ENCODE data around the gene DAND5.
"Not testable (repeated sequence)": the region's sequence is repeated elsewhere in the genome, so short reads cannot be mapped to it uniquely, and the experiment has no call there.

The DAND5 gene

DNA sequence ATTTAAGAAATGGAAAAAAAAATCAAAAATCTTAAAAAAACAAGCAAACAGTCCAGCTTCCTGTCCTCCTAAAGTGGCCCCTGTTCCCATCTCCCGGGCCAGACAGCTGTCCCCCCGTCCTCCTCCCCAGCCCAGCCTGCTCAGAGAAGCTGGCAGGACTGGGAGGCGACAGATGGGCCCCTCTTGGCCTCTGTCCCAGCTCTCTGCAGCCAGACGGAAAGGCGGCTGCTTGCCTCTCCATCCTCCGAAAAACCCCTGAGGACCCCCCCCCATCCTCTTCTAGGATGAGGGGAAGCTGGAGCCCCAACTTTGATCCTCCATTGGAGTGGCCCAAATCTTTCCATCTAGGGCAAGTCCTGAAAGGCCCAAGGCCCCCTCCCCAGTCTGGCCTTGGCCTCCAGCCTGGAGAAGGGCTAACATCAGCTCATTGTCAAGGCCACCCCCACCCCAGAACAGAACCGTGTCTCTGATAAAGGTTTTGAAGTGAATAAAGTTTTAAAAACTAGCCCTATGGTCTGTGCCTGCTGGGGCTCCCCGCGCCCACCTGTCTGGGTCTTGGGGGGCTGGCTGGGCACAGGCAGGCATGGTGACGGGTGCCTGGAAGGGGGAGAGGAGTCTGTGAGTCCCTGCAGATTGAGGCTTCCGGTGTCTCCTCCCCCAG, 16.1 kb upstream of the DAND5 start:
- DNase-seq (ENCODE audit: low read depth, low spot score), result no peak
- Histone ChIP-seq H3K36me3 (ENCODE audit: insufficient read depth, insufficient read length, low read length) (peaks cover 74% of the 10 kb centered on the region), H3K4me1 (ENCODE audit: insufficient read depth, insufficient read length) (peaks cover 8% of the 10 kb centered on the region), H3K9ac (ENCODE audit: insufficient read length, low read depth) (peak overlapping the region; percentile 10), H3K27me3 (ENCODE audit: insufficient read depth, insufficient read length) (no peaks in the 10 kb centered on the region), H3K9me3 (ENCODE audit: insufficient read depth, low read length) (no peaks in the 10 kb centered on the region), H3K4me3 (ENCODE audit: insufficient read length, low read depth) (no peak overlapping the region)
- no peak for TF ChIP-seq ZNF274 (IDR thresholded peaks at IDR 0.05; ENCODE audit: low read depth, low read length)
- TF ChIP-seq YY1 (IDR thresholded peaks at IDR 0.05; ENCODE audit: insufficient read depth, insufficient read length), result no peak
- TF ChIP-seq SUZ12 (IDR thresholded peaks at IDR 0.05; ENCODE audit: extremely low read depth, insufficient read depth, insufficient read length), result no peak

DNA sequence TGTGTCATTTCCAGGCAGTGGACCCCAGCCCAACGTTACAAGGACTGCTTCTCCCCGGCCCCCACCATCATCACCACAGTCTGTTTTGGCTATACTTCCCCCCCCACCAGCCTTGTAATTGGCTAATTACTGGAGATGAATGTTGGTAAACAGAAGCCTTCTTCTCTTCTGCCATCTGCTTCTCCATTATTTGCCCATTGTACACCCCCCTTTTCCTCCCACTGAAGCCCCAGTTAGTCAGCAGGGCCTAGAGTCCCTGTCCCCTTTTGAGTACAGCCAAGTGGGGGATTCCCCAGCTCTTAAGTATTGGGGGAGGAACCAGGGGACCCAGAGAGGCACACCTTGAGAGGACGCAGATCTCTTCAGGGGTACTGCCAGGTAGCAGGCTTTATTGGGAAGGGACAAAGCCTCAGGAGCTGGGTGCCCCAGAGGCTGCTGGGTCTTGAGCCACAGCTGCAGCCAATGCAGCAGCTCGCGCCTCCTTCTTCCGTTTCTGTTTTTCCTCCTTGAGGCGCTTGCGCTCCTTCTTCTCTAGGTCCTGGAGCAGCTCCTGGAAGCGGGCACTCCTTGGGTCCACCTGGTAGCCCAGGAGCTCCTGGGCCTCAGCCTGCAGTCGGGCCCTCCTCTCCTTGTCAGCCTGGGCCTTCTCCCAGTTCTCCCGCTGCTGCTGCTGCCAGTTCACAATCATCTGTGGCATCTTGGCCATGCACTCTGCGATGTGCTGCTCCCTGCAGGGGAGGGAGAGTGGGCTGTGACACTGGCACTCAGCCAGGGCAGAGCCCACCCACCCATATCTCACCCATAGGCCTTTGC, 15.4 kb upstream of the DAND5 start:
- peak overlapping the region; percentile 10 for H3K9ac ChIP-seq (ENCODE audit: insufficient read length, low read depth)
- no peaks in the 10 kb centered on the region for H3K27me3 ChIP-seq (ENCODE audit: insufficient read depth, insufficient read length)
- H3K9me3 ChIP-seq (ENCODE audit: insufficient read depth, low read length), result no peaks in the 10 kb centered on the region
- TF ChIP-seq SUZ12 (IDR thresholded peaks at IDR 0.05; ENCODE audit: extremely low read depth, insufficient read depth, insufficient read length), result no peak
- no peak for TF ChIP-seq YY1 (IDR thresholded peaks at IDR 0.05; ENCODE audit: insufficient read depth, insufficient read length)
- no peak for TF ChIP-seq ZNF274 (IDR thresholded peaks at IDR 0.05; ENCODE audit: low read depth, low read length)
- H3K4me3 ChIP-seq (ENCODE audit: insufficient read length, low read depth), result no peak overlapping the region
- peaks cover 66% of the 10 kb centered on the region for H3K36me3 ChIP-seq (ENCODE audit: insufficient read depth, insufficient read length, low read length)
- H3K4me1 ChIP-seq (ENCODE audit: insufficient read depth, insufficient read length), result peaks cover 6% of the 10 kb centered on the region
- DNase-seq (ENCODE audit: low read depth, low spot score), result no peak

DNA sequence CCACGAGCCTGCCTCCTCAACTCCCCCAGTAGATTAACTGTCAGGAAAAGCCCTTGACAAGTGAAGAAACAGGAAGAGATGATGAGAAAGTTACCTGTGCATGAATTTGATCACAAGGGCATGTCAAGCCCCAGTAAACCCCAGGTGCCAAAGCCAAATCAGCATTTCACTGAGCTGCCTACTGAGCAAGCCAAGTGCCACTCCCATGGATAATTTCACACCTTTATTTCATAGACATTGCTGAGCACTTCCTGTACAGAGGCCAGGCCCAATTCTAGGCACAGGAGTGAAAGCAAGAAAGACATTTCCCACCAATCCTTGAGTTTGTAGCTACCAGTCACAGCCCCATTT, 14.8 kb upstream of the DAND5 start:
- no peak overlapping the region for H3K9ac ChIP-seq (ENCODE audit: insufficient read length, low read depth)
- H3K9me3 ChIP-seq (ENCODE audit: insufficient read depth, low read length), result no peaks in the 10 kb centered on the region
- TF ChIP-seq ZNF274 (IDR thresholded peaks at IDR 0.05; ENCODE audit: low read depth, low read length), result no peak
- no peak for TF ChIP-seq SUZ12 (IDR thresholded peaks at IDR 0.05; ENCODE audit: extremely low read depth, insufficient read depth, insufficient read length)
- TF ChIP-seq YY1 (IDR thresholded peaks at IDR 0.05; ENCODE audit: insufficient read depth, insufficient read length), result no peak
- peaks cover 6% of the 10 kb centered on the region for H3K4me1 ChIP-seq (ENCODE audit: insufficient read depth, insufficient read length)
- no peaks in the 10 kb centered on the region for H3K27me3 ChIP-seq (ENCODE audit: insufficient read depth, insufficient read length)
- H3K36me3 ChIP-seq (ENCODE audit: insufficient read depth, insufficient read length, low read length), result peaks cover 60% of the 10 kb centered on the region
- no peak for DNase-seq (ENCODE audit: low read depth, low spot score)
- H3K4me3 ChIP-seq (ENCODE audit: insufficient read length, low read depth), result no peak overlapping the region

DNA sequence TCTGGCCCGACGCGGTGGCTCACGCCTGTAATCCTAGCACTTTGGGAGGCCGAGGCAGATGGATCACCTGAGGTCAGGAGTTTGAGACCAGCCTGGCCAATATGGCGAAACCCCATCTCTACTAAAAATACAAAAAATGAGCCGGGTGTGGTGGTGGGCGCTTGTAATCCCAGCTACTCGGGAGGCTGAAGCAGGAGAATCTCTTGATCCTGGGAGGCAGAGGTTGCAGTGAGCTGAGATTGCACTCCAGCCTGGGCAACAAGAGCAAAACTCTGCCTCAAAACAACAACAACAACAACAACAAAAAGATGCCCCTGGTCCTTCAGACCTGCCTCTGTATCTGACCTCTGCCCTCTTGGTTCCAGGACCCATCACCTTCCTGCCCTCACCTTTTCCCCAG, 13.8 kb upstream of the DAND5 start:
- DNase-seq (ENCODE audit: low read depth, low spot score); H3K9ac ChIP-seq (ENCODE audit: insufficient read length, low read depth): not testable (repeated sequence)
- peaks cover 51% of the 10 kb centered on the region for H3K36me3 ChIP-seq (ENCODE audit: insufficient read depth, insufficient read length, low read length)

DNA sequence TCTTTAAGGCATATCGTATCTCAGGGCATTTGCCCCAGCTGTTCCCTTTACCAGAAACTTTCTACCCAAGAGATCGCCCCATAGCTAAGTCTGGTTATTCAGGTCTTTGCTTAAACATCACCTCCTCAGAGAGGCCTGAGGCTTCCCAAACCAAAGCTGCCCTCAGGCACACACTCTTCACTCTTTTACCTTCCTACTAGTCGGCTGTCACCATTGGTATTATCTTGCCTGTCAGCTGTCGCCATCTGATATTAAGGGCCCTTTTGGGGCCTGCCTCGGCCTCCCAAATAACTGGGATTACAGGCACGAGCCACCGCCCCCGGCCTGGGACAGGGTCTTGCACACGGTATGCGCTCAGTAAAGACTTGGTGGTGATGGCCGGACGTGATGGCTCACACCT, 13.4 kb upstream of the DAND5 start:
- Histone ChIP-seq H3K4me3 (ENCODE audit: insufficient read length, low read depth) (peak overlapping the region; percentile 100), H3K27me3 (ENCODE audit: insufficient read depth, insufficient read length) (no peaks in the 10 kb centered on the region), H3K9ac (ENCODE audit: insufficient read length, low read depth) (peak overlapping the region; percentile 99), H3K4me1 (ENCODE audit: insufficient read depth, insufficient read length) (peaks cover 6% of the 10 kb centered on the region), H3K36me3 (ENCODE audit: insufficient read depth, insufficient read length, low read length) (peaks cover 47% of the 10 kb centered on the region), H3K9me3 (ENCODE audit: insufficient read depth, low read length) (no peaks in the 10 kb centered on the region)
- DNase-seq (ENCODE audit: low read depth, low spot score), result no peak
- TF ChIP-seq YY1 (IDR thresholded peaks at IDR 0.05; ENCODE audit: insufficient read depth, insufficient read length), result no peak
- no peak for TF ChIP-seq ZNF274 (IDR thresholded peaks at IDR 0.05; ENCODE audit: low read depth, low read length)
- TF ChIP-seq SUZ12 (IDR thresholded peaks at IDR 0.05; ENCODE audit: extremely low read depth, insufficient read depth, insufficient read length), result no peak

More for the DNA sequence above, 13.8 kb upstream of the DAND5 start:
- not testable (repeated sequence) for H3K9me3 ChIP-seq (ENCODE audit: insufficient read depth, low read length); H3K4me1 ChIP-seq (ENCODE audit: insufficient read depth, insufficient read length); H3K27me3 ChIP-seq (ENCODE audit: insufficient read depth, insufficient read length)
- peak overlapping the region; percentile 100 for H3K4me3 ChIP-seq (ENCODE audit: insufficient read length, low read depth)

DNA sequence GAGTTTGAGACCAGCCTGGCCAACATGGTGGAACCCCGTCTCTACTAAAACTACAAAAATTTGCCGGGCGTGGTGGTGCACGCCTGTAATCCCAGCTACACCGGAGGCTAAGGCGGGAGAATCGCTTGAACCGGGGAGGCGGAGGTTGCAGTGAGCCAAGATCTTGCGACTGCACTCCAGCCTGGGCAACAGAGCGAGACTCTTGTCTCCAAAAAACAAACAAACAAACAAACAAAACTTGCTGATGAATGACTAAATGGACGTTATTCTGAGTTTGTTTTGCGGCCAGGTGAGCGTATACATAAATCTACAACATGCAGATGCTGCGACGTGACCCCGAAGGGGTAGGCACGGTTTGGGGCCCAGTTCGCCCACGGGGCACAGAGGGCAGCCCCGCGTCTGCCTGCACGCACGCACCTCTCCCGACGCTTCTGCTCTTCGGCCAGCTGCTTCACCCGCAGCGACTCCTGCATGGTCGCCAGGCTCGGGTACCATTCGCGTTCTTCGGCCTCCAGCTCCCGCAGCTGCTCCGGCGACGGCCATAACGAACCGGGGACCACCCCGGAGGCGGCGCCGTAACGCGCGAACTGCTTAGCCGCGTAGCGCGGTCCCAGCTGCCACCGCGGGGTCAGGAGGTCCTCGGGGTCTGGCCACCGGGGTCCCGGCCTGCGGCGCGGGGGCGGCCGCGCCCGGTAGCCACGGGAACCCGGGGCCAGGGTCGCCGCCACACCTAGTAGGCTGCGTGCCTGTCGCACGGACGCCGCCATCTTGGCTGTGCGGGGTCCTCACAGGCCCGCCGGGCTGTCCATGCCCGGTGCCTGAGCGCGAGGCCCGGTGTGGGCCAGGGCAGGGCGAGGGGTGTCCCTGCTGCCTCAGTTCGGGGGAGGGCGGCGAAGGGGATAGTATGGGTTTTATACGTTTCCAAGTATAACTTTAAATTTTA, 12.7 kb upstream of the DAND5 start, which contains the start of gene GADD45GIP1:
GADD45GIP1 (minus strand) TSS at position 778 of the 943 bp plus-strand sequence; CDS start at position 767, 11 bp downstream.
- Histone ChIP-seq H3K4me3 (ENCODE audit: insufficient read length, low read depth) (peak within 1 kb of the TSS; percentile 100), H3K9me3 (ENCODE audit: insufficient read depth, low read length) (no peaks in the 10 kb centered on the region), H3K27me3 (ENCODE audit: insufficient read depth, insufficient read length) (no peaks in the 10 kb centered on the region), H3K36me3 (ENCODE audit: insufficient read depth, insufficient read length, low read length) (peaks cover 42% of the 10 kb centered on the region), H3K4me1 (ENCODE audit: insufficient read depth, insufficient read length) (peaks cover 4% of the 10 kb centered on the region), H3K9ac (ENCODE audit: insufficient read length, low read depth) (peak within 1 kb of the TSS; percentile 99)
- peak; percentile 71 for DNase-seq (ENCODE audit: low read depth, low spot score)
- TF ChIP-seq YY1 (IDR thresholded peaks at IDR 0.05; ENCODE audit: insufficient read depth, insufficient read length), result peak; percentile 93
- TF ChIP-seq ZNF274 (IDR thresholded peaks at IDR 0.05; ENCODE audit: low read depth, low read length), result no peak

DNA sequence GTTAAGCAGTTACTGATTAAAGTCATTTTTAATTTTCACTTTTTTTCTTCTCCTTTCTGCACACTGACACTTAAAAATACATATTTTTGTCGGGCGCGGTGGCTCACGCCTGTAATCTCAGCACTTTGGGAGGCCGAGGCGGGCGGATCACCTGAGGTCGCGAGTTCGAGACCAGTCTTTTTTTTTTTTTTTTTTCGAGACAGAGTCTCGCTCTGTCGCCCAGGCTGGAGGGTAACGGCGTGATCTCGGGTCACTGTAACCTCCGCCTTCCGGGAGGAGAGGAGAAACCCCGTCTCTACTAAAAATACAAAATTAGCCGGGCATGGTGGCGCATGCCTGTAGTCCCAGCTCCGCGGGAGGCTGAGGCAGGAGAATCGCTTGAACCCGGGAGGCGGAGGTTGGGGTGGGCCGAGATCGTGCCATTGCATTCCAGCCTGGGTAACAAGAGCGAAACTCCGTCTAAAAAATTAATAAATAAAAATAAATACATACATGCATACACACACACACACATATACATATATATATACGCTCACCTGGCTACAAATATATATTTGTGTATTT, 11.9 kb upstream of the DAND5 start:
- Histone ChIP-seq H3K9ac (ENCODE audit: insufficient read length, low read depth) (peak overlapping the region; percentile 99), H3K4me3 (ENCODE audit: insufficient read length, low read depth) (peak overlapping the region; percentile 100), H3K36me3 (ENCODE audit: insufficient read depth, insufficient read length, low read length) (peaks cover 34% of the 10 kb centered on the region)
- H3K27me3 ChIP-seq (ENCODE audit: insufficient read depth, insufficient read length); H3K9me3 ChIP-seq (ENCODE audit: insufficient read depth, low read length); H3K4me1 ChIP-seq (ENCODE audit: insufficient read depth, insufficient read length); DNase-seq (ENCODE audit: low read depth, low spot score): not testable (repeated sequence)

Measured in NT2/D1 (cell line).